Subcutaneous adipose tissue (tissue), 4 donors: ENCODE measurements around the gene CAPN5. TPM values are rescaled to one million over a fixed set of nuclear protein-coding genes. Genes with fewer than 3 reads are reported as not detected.

Source experiments
- total RNA-seq, 4 donors: library from RNA; depleted of rRNA; stranded (reverse); fragments of >200 nt; gene quantifications; one replicate each; pipeline ENCODE4 v1.1.0, GENCODE V29; 2016
- TF ChIP-seq, protein P1 (sequence below): fragments of 450-650 bp; IDR thresholded peaks from one replicate; pipeline ENCODE4 v1.5.1; 2016; ENCODE audit warnings: low read depth, mild to moderate bottlenecking, control low read depth, antibody characterized with exemption, moderate library complexity

The CAPN5 gene
- total RNA-seq, 4 donors from 2014 or later: 2.4 to 10.5 (median 3.3) TPM

DNA sequence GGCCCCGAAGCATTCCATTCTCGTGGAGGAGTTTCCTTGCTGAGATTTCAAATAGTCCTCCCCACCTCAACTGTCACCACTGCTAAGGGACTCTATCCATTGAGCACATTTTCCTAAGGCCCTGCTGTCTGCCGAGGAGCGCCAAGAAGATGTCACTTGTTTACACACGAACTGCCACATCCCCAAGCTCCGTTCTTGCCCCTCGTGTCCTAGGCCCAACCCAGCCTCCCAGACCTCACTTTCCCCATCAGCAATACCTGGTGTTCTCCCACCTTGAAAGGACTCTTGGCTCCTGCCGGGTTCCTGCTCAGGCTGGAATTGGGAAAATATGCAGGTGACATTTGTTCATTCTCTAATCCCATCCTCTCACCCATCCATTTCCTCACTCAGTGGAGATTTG is 57.3 kb downstream of the CAPN5 start:
- TF ChIP-seq, protein P1, sequence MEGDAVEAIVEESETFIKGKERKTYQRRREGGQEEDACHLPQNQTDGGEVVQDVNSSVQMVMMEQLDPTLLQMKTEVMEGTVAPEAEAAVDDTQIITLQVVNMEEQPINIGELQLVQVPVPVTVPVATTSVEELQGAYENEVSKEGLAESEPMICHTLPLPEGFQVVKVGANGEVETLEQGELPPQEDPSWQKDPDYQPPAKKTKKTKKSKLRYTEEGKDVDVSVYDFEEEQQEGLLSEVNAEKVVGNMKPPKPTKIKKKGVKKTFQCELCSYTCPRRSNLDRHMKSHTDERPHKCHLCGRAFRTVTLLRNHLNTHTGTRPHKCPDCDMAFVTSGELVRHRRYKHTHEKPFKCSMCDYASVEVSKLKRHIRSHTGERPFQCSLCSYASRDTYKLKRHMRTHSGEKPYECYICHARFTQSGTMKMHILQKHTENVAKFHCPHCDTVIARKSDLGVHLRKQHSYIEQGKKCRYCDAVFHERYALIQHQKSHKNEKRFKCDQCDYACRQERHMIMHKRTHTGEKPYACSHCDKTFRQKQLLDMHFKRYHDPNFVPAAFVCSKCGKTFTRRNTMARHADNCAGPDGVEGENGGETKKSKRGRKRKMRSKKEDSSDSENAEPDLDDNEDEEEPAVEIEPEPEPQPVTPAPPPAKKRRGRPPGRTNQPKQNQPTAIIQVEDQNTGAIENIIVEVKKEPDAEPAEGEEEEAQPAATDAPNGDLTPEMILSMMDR: no peak

DNA sequence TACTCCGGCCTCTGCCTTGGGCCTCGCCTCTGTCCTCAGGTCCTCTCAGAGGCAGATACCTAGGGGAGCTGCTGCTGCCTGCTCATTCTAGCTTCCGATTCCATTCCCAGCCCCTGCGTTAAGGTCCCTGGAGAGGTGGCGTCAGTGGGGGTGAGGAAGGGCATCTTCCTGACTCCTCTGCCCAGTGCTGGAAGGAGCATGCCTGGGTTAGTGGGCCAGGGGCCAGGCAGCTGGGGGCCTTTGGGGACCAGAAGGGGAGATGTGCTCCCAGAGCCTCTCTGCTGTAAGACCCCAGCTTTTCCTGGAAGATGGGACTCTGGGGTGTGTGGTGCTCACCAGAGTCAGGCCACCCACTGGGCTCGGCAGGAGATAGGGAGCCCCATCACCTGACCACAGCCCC is 57.7 kb downstream of the CAPN5 start:
- TF ChIP-seq, protein P1: no peak

DNA sequence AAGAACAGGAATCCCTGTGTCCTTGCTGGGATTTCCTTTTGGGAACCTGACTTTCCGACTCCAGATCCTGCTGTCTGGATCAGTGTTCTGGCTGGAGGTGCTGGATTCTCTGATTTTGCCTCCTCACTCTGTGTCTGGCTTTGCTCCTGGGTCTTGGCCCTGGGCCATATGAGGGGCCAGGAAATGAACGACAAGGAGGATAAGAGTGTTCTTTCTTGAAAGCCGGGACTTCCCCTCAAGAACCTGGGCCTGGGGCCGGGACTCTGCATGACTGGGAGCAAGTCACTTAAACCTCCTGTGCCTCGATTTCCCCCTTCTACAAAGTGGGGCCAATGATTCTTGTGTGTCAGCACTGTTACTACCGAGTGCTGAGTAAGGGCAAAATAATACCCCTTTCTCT is 58.4 kb downstream of the CAPN5 start:
- TF ChIP-seq, protein P1: no peak

DNA sequence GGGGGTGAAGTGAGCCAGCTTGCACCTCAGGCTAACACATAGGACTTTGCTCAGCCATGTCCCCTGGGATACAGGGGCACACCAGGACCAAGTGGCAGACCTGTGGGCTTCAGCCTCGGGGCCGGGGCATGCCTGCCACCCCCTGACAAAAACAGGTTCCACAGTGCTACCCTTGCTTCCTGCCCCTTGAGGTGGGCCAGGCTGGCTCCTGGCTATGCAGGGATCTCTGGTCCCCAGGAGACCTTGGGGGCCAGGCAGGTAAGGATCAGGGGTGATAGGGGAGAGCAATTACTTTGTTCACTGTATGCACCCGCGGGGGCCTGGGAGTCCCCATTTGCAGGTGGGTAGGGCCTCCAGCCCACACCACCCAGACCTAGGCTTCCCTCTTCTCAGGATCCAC is 58.9 kb downstream of the CAPN5 start:
- TF ChIP-seq, protein P1: no peak

DNA sequence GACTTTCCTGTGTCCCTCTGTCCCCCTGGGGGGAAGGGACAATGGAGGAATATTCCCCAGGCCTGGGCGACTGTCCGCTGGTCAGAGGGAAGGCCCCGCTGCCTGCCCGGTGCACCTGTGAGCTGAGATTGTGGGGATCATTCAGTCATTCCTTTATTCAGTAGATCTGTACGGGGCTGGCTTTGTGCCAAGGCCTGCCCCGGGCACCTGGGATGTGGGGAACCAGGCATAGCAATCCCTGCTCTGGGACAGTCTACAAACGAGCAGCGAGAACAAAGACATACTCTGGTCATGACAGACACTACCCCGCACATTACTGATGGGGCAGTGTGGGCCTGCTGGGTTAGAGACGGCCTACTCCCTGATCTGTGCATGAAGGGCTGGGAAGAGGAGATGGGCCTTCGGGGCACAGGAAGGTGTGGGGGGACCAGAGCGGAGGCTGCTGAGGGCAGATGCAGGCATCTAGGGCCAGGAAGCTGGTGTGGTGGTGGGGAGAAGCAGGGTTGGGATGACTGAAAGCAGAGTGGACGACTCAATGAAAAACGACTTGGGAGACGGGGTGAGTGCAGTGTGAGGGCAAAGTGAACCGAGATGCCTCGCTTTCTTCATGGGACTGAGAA is 59.5 kb downstream of the CAPN5 start:
- TF ChIP-seq, protein P1: no peak

DNA sequence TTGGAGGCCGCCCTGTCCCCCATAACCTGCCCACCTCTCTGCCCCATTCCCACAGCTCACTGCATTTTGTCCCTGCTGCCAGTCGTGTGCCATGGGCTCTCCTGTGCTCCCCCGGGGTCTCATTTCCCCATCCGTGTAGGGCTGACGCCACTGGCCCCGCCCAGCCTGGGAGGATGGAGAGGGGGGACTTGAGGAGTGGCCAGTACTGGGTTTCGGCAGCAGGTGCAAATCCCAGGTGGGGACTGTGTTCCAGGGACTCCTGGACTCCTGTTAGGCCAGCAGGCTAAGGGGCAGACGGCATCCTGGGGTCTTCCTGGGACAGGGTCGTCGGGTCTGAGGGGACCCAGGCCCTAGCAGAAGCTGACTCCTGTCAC is 60.1 kb downstream of the CAPN5 start:
- TF ChIP-seq, protein P1: no peak

DNA sequence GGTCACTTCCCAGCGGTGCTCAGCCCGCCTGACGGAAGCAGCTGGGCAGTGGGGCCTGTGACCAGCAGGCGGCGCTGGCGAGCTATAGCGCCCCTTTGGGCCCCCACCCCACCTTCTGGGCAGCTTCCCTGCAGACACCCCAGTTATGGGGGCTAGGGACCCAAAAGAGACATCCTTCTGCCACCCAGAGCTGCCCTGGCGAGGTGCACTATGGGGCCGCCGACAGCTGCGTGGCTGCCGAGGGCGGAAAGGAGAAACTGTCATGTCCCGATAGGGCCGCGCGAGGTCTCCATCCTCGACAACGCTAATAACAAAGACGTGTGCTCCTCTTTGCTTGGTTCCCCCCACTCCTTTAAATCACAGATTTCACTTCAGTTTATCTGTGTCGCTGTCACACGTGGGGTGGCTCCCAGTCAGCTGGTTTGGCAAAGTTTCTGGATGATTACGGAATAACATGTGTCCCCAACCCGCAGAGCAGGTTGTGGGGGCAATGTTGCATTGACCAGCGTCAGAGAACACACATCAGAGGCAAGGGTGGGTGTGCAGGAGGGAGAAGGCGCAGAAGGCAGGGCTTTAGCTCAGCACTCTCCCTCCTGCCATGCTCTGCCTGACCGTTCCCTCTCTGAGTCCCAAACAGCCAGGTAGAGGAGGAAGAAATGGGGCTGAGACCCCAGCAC is 60.6 kb downstream of the CAPN5 start:
- TF ChIP-seq, protein P1: no peak
